RWPE2 (cell line): Measurements from ENCODE around the gene PTPA.

Source experiments
- ATAC-seq: fragments of 200-7000 bp; cut with Tn5 transposase; 3 replicates; pipeline ENCODE4 v1.9.1; 2021; ENCODE audit warnings: low read depth
- DNase-seq: peaks from one replicate; pipeline ENCODE4 v3.0.0-alpha.2; 2020; ENCODE audit warnings: low spot score
- H3K27ac ChIP-seq: fragments of 450-650 bp; 2 replicates; pipeline ENCODE4 v1.5.1; 2017; ENCODE audit warnings: mild to moderate bottlenecking; ENCODE audit not compliant: poor library complexity, severe bottlenecking
- H3K27me3 ChIP-seq: fragments of 250-450 bp; sonication (Bioruptor Pico); 2 replicates; pipeline ENCODE4 v1.5.1; 2021; ENCODE audit warnings: mild to moderate bottlenecking, moderate library complexity; ENCODE audit not compliant: insufficient read depth, poor library complexity, severe bottlenecking
- H3K36me3 ChIP-seq: fragments of 250-450 bp; sonication (Bioruptor Pico); 2 replicates; pipeline ENCODE4 v1.5.1; 2020; ENCODE audit warnings: low read depth, mild to moderate bottlenecking, moderate library complexity
- H3K4me1 ChIP-seq: fragments of 250-450 bp; sonication (Bioruptor Pico); 2 replicates; pipeline ENCODE4 v1.5.1; 2021; ENCODE audit warnings: mild to moderate bottlenecking, moderate library complexity; ENCODE audit not compliant: insufficient read depth, poor library complexity, severe bottlenecking
- H3K4me3 ChIP-seq: fragments of 250-450 bp; sonication (Bioruptor Pico); 2 replicates; pipeline ENCODE4 v1.5.1; 2021; ENCODE audit warnings: mild to moderate bottlenecking, moderate library complexity; ENCODE audit not compliant: severe bottlenecking
- H3K9me3 ChIP-seq: fragments of 250-450 bp; sonication (Bioruptor Pico); 2 replicates; pipeline ENCODE4 v1.5.1; 2021; ENCODE audit warnings: mild to moderate bottlenecking, moderate library complexity; ENCODE audit not compliant: severe bottlenecking
- TF ChIP-seq, protein P1 (sequence below): fragments of 450-650 bp; IDR thresholded peaks from one replicate; pipeline ENCODE4 v1.5.1; 2017; ENCODE audit warnings: mild to moderate bottlenecking, moderate library complexity; ENCODE audit not compliant: poor library complexity, severe bottlenecking

PTPA gene

DNA sequence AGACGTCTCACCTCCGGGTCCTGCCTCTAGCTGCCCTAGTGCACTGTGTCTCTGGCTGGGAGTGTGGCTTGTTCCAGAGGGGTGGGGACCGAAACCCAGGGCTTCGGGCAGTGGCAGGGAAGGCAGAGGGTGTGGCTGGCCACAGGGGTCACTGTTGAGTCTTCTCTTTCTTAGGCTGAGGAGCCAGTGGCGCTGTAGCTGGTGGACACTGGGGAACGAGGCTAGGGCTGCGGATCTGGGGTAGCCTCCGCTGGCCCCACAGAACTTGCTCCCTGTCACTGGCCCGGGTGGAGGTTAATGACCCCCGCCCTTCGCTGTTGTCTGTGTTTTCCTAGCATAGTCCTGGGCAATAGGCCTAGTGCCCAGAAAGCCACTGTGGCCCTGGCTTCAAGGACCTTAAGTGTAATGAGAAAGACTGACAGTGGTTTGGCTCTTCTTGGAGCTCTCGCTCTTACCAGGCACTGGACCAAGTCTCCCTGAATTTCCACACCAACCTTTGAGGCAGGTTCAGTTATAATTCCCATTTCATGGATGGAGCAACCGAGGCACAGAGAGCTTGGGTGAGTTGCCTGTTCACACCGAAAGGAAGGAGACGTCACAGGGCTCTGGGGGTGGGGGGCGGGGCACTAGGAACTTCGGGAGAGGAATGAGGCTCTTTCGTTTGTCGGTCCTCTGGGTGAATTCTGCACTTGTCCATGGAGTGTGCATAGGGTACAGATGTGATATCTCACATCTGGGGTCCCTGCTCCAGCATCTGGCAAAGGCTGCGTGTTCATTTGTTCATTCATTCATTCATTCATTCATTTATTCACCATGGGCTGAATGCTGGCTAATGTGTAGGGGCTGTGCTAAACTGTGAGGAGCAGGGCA is 71.6 kb downstream of the PTPA start:
- no peak for DNase-seq
- no peaks in the 10 kb centered on the region for H3K27me3 ChIP-seq
- no peak for ATAC-seq

DNA sequence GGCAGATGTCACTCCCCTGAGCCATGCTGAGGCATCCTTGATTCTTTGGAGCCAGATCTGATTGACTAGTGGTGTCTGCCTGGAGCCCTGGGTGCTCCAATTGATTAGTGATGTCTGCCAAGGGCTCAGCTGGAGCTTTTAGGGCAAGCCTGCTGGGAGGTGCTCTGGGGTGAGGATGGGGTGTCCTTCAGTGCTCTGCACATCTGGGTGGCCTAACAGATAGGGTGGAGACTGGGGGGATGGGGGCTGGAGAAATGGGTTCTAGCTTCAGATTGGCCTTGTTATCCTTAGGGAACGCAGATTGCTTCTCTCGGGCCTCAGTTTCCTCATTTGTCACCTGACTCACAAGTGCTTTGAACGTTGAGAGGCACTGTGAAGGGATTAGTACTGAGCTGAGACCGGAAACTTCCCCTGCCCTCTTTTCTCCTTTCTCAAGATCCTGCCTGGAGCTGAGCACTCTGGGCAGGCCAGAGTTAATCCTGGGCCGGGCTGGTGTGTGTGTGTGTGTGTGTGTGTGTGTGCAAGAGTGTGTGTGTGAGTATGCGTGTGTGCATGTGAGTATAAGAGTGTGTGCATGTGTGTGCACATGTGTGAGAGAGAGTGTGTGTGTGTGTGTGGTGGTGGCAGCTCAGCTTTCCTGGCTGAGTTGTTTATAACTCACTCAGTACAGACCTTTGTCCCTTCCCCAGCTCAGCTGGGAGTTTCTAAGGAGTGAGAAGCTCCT is 72.4 kb downstream of the PTPA start:
- ATAC-seq: peak; percentile 24; the same call in 1 of the 3 replicates
- DNase-seq: no peak
- no peaks in the 10 kb centered on the region for H3K4me1 ChIP-seq

More for the DNA sequence above, 71.6 kb downstream of the PTPA start:
- no peaks in the 10 kb centered on the region for H3K9me3 ChIP-seq
- H3K4me3 ChIP-seq: no peak overlapping the region
- H3K27ac ChIP-seq: no peak overlapping the region
- H3K36me3 ChIP-seq: no peaks in the 10 kb centered on the region
- H3K4me1 ChIP-seq: no peaks in the 10 kb centered on the region
- TF ChIP-seq, protein P1, sequence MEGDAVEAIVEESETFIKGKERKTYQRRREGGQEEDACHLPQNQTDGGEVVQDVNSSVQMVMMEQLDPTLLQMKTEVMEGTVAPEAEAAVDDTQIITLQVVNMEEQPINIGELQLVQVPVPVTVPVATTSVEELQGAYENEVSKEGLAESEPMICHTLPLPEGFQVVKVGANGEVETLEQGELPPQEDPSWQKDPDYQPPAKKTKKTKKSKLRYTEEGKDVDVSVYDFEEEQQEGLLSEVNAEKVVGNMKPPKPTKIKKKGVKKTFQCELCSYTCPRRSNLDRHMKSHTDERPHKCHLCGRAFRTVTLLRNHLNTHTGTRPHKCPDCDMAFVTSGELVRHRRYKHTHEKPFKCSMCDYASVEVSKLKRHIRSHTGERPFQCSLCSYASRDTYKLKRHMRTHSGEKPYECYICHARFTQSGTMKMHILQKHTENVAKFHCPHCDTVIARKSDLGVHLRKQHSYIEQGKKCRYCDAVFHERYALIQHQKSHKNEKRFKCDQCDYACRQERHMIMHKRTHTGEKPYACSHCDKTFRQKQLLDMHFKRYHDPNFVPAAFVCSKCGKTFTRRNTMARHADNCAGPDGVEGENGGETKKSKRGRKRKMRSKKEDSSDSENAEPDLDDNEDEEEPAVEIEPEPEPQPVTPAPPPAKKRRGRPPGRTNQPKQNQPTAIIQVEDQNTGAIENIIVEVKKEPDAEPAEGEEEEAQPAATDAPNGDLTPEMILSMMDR: no peak

DNA sequence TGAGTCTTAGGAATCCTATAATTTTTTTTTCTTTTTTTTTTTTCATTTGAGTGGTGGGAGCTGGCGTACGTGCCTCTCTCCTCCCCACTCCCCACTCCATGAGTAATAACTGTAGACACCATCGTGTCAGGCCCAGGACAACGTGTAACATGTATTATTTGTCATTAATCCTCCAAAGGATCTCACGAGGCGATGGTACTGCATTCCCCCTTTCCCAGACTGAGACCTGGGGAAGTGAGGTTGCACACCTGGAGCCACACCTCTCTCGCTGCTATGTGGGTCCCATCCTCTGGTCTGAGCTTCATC is 73.0 kb downstream of the PTPA start:
- no peaks in the 10 kb centered on the region for H3K36me3 ChIP-seq
- no peak overlapping the region for H3K4me3 ChIP-seq
- H3K9me3 ChIP-seq: no peaks in the 10 kb centered on the region
- ATAC-seq (no peak), DNase-seq (no peak)
- no peaks in the 10 kb centered on the region for H3K4me1 ChIP-seq
- no peak overlapping the region for H3K27ac ChIP-seq
- no peaks in the 10 kb centered on the region for H3K27me3 ChIP-seq
- TF ChIP-seq, protein P1: no peak

More for the DNA sequence above, 72.4 kb downstream of the PTPA start:
- Histone ChIP-seq H3K9me3 (no peaks in the 10 kb centered on the region), H3K27ac (no peak overlapping the region), H3K36me3 (no peaks in the 10 kb centered on the region), H3K4me3 (no peak overlapping the region), H3K27me3 (no peaks in the 10 kb centered on the region)
- TF ChIP-seq, protein P1: no peak

DNA sequence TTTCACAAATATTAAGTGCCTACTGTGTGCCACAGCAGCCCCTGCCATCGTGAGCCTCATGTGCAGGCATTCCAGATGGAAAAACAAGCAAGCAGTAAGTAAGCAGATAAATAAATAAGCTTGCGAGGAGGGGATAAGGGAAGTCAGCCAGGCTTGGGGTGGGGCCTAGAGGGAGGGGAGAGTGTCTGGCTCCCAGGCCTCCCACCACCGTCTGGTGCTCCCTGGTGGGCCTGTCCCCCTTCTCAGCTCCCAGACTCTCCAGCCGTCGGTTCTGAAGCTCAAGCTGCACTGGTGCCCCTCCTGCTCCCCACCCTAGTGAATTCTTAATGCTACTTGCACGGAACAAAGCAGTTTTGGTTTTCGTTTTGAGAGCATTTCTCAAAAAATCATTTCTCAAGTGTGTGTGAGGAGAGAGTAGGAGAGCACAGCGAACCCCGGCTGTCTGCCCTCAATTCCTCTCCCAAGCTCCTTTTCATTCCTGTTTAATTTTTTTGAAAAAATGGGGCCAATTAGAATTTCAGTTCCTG is 73.4 kb downstream of the PTPA start:
- Histone ChIP-seq H3K4me3 (no peak overlapping the region), H3K9me3 (no peaks in the 10 kb centered on the region), H3K27me3 (no peaks in the 10 kb centered on the region), H3K27ac (no peak overlapping the region), H3K4me1 (no peaks in the 10 kb centered on the region), H3K36me3 (no peaks in the 10 kb centered on the region)
- TF ChIP-seq, protein P1: no peak
- DNase-seq (no peak), ATAC-seq (no peak)
